ENCODE measurements around the gene DYSF.

DYSF gene

GRCh38 chr2:71727562-71727961 lies 274.2 kb downstream of the DYSF start:
- DNase-seq (ENCODE audit: low spot score): no peak

GRCh38 chr2:71728036-71728435 lies 274.7 kb downstream of the DYSF start:
- no peak for DNase-seq (ENCODE audit: low spot score)

- DNase-seq (ENCODE audit: low spot score): no peak
Measured at GRCh38 chr2:71730785-71731383, 277.5 kb downstream of the DYSF start.

GRCh38 chr2:71734620-71735019 lies 281.3 kb downstream of the DYSF start:
- DNase-seq (ENCODE audit: low spot score): no peak

GRCh38 chr2:71735676-71736075 lies 282.3 kb downstream of the DYSF start:
- DNase-seq (ENCODE audit: low spot score): no peak
